Stimulated activated CD4-positive, alpha-beta T cell treated with anti-CD3 and anti-CD28 coated beads, Interleukin-12 subunit alpha, Interleukin-12 subunit beta, amount 100 ng/mL, for 24 hours (primary cell): Measurements from ENCODE around the gene SPTB.

ENCODE experiments used
- DNase-seq, 2 experiments: peaks; one replicate each; pipeline ENCODE4 v3.0.0-alpha.2; 2020; ENCODE audit warnings: low read depth in 2 of 2

The SPTB gene

GRCh38 chr14:64709126-64709525 is 170.6 kb downstream of the SPTB start:
- DNase-seq: no peak

- no peak for DNase-seq
Measured at GRCh38 chr14:64708148-64709004, 171.3 kb downstream of the SPTB start.

- DNase-seq: no peak
Measured at GRCh38 chr14:64707661-64708060, 172.0 kb downstream of the SPTB start.

- DNase-seq: no peak
Measured at GRCh38 chr14:64706593-64707193, 173.0 kb downstream of the SPTB start.

GRCh38 chr14:64706119-64706592 is 173.6 kb downstream of the SPTB start:
- DNase-seq: no peak

- DNase-seq: no peak
Measured at GRCh38 chr14:64705381-64706118, 174.2 kb downstream of the SPTB start.

GRCh38 chr14:64704743-64705380 is 174.8 kb downstream of the SPTB start:
- no peak for DNase-seq

GRCh38 chr14:64704143-64704742 is 175.5 kb downstream of the SPTB start, which contains the start of gene PLEKHG3:
Gene PLEKHG3 (plus strand): TSS chr14:64704424. CDS start chr14:64727632, 23,208 bp downstream.
- DNase-seq: peak in 1 of 2 experiments; percentile 12

- no peak for DNase-seq
Measured at GRCh38 chr14:64703395-64704142, 176.1 kb downstream of the SPTB start.

- DNase-seq: no peak
Measured at GRCh38 chr14:64702493-64703394, 177.0 kb downstream of the SPTB start.

- no peak for DNase-seq
Measured at GRCh38 chr14:64701660-64702059, 178.0 kb downstream of the SPTB start.

- no peak for DNase-seq
Measured at GRCh38 chr14:64700894-64701293, 178.8 kb downstream of the SPTB start.

- DNase-seq: no peak
Measured at GRCh38 chr14:64700290-64700689, 179.4 kb downstream of the SPTB start.

- DNase-seq: no peak
Measured at GRCh38 chr14:64698903-64699302, 180.8 kb downstream of the SPTB start.

- DNase-seq: no peak
Measured at GRCh38 chr14:64696355-64696857, 183.3 kb downstream of the SPTB start.
